HG03045 (cell line): ENCODE results near the gene MEGF6.

Source experiments
- ATAC-seq: cut with Tn5 transposase; IDR thresholded peaks from one replicate; pipeline ENCODE4 v1.9.1; 2021; ENCODE audit warnings: mild to moderate bottlenecking, moderate library complexity; ENCODE audit not compliant: unreplicated experiment

MEGF6 gene

GRCh38 chr1:3461238-3461933, 149.9 kb downstream of the MEGF6 start:
- no peak for ATAC-seq

- no peak for ATAC-seq
Observed at GRCh38 chr1:3460672-3461131, 150.6 kb downstream of the MEGF6 start.

DNA sequence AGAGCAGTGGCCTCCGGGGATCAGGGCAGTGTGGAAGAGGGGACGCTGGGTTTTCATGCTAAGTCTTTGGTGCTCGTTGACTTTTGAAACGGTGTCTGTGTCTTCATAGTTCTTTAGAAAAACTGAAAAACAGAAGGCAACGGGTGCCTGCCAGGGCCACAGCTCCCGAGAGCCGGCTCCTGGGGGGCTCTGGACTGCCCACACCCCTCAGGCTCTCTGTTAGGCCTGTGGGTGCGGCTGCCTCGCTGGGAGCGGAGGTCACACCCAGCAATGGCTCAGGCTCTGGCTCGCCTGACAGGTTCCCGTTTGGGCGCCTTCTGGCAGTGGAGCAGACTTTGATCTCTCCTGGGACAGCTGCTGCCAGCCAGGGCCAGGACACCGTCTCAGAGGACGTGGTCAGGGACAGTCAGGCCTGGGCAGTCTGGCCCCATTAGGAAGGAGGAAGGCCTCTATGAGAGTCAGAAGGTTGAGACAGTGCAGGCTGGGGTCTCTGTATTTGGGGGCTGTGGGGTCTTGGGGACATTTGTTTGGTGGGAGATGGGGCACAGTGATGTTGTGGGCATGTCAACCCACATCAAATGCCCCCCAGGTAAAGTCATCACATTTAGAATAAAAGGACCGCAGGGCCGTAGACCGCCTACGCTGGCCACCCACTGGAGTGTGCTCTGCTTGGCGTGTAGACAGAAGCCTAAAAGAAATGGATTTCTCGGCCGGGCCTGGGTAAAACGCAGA, 151.2 kb downstream of the MEGF6 start:
- ATAC-seq = no peak

GRCh38 chr1:3459051-3459908, 152.0 kb downstream of the MEGF6 start:
- no peak for ATAC-seq

DNA sequence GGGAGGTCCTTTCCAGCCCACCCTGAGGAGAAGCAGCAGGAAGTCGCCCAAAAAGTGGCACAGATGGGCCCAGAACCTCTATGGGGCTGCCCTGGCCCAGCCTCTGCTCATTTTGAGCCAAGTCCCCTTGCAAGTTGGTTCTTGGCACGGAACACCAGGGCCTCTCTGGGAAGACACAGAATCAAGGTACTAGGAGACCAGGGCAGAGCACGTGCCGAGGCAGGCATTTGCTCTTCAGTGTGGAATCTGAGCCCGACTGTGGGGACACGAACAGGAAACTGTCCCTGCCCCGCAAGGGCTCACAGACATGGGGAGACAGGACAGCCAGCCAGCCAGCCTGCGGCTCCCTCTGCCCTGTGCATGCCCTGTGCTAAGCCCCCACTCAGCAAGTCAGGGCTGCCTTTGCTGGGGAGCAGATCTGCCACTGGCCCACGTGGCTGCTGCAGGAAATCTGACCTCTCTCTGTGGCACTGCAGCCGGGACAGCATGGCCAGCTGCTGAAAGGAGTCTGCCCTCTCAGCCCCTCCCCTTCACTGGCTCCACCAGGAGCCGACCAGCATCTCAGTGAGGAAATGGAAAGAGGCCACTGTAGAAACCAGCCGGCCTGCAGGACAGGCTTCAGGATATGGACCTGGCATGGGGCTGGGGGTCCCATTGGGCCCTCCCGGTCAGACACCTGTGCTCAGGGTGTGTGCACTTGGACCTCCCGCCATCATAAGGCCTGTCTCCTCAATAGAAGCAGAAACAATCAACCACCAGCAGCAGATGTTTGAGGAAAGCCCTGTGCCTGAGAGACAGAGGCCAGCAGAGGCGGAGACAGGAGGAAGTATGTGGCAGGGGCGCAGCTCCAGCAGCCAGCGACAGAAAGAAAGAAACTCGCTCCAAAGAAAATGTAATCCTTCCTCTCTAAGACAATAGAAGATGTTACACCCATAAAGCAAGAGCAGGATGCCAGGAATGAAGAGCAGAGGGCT, 153.1 kb downstream of the MEGF6 start:
- no peak for ATAC-seq

DNA sequence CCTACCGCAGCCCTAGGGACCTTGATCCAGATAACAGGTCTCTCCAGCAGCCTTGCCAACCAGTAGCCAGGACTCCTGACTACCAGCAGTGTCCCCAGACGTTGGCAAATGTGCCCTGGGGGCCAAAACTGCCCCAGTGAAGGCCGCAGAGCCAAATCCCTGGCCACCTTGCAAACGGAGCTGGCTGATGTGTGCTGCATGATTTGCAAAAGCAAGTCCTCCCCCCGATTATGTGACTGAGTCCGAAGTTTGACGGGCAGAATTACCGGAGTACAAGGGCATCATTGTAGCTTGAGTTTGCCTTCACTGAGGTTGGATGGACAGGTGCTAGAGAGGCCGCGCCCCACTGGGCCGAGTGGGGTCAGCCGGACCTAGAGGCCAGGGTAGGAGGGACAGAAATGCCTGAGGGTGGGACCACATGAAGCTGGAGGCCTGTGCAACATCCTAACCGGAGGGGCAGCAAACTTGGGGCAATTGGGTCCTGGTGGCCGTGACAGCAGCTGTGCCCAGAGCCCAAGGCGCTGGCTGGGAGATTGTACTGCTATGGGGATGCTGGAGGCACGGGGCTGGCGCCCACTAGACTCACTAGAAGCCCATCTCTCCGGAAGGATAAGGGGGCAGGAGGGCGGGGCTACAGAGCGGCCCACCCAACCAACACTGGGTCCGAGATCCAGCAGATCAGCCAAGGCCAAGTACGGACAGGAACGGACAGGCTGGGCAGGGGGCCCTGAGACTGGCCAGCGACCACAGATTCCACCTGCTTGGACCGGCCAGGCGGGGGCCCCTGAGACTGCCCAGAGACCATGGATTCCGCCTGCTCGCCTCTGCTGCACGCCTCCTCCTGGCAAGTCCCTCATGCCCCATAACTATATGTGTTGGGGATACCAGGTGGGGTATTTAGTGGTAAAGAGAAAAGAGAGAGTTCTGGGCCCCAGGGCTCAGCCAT, 154.1 kb downstream of the MEGF6 start:
- ATAC-seq = no peak

DNA sequence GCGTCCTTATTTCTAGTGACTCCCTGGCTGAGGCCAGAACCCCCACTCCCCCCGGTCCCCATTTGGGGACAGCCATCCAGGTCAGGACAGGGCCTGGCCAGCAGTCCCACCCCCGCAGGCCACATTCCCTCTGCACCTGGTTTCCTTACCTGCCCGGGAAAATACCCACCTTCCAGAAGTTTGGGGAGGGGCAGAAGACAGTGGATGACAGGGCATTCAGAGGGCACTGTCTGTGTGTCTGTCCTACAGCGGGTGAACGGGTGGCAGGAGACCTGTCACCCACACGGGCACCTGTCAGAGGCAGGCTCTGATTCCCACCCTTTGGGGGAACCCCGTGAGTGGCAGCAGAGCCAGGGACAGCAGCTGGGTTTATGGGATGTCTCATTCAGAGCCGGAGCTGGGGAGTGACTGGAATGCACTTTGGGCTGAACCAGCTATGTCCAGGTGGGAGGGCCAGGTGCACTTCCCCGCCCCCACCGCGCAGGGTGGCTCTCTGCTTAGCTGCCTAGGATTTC, 154.8 kb downstream of the MEGF6 start:
- ATAC-seq = no peak

DNA sequence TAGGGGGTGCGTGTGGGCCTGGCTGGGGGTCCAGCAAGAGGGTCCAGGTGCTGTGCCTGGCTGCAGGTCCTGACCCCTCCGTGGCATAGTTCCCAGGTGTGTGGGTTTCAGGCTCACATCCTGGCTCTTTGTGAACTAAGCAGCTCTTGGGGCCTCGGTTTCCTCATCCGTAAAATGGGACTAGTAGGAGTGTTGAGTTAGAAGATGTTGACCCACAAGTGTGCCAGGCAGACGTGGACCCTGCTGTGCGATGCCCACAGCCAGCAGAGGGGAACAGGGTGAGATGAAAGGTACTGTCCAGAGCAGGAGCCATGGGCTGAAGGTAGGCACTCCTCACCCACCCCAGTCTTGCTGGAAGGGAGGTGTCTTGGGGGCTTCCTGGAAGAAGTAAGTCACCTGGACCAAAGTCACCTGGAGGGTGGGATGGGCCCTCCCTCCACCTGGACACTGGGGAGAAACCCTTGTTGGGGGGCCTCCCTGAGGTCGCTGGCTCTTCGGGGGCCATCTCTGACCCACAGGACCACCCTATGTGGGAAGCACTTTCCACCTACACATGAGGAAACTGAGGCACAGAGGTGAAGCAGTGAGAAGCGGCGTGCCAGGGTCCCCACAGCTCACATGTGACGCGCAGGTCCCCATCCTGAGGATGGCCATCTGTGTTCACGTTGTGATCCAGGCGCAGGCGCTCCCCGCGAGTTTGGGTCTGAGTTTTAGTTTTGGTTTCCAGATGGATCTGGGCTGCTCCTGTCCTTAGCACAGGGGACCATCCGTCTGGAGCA, 155.4 kb downstream of the MEGF6 start:
- no peak for ATAC-seq

DNA sequence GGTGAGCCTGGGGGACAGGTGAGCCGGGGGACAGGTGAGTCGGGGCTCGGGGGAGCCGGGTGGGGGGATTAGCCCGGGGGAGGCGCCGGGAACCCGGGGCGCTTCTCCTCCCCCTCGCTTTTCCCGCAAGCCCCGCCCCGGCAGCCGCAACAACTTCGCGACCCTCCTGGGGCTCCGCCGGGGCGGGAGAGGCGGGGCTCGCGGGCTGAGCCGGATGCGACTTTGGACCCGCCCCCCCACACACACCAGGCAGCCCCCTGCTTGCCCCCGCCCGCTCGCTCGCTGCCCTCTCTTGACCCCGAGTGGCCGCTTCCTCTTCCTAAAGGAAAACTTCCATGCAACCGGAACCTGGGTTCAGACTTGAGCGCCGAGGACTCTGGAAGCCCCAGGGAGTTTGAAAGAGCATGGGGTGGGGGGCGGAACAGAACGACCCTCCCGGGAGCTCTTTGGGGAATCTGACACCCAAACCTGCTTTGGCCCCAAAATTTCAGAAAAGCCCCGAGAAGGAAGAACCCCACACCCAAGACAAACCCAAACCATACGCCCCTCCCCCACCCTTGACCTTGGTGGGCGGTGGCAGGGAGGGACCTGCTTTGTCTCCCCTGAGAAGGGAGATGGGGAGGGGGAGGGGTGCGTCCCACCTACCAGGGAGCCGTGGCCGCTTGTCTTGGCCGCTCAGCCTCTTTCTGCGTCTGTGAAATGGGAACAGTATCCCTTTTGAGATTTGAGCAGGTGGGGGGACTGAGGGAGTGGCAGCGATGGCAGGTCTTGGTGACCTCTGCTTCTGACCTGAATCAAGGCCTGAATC, 156.3 kb downstream of the MEGF6 start:
- no peak for ATAC-seq

- ATAC-seq = no peak
Observed at GRCh38 chr1:3453891-3454810, 157.2 kb downstream of the MEGF6 start, which contains the start of gene ARHGEF16. ARHGEF16 (plus strand) TSS chr1:3454665; CDS start chr1:3463085, 8,420 bp downstream.

- no peak for ATAC-seq
Observed at GRCh38 chr1:3453203-3453761, 158.0 kb downstream of the MEGF6 start.

DNA sequence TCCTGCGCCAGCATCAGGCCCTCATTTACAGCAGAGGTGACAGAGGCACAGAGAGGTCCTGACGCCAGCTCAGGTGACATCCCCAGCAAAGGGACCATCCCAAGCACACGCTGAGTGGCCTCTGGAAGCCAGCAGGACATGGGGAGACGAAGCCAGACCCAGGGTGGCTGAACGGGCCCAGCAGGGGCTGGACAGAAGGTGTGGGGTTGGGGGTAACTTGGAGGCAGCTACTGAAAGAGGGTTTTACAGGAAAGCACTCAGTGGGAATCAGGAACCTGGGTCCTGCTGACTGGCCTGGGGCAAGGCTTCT, 158.5 kb downstream of the MEGF6 start:
- no peak for ATAC-seq

DNA sequence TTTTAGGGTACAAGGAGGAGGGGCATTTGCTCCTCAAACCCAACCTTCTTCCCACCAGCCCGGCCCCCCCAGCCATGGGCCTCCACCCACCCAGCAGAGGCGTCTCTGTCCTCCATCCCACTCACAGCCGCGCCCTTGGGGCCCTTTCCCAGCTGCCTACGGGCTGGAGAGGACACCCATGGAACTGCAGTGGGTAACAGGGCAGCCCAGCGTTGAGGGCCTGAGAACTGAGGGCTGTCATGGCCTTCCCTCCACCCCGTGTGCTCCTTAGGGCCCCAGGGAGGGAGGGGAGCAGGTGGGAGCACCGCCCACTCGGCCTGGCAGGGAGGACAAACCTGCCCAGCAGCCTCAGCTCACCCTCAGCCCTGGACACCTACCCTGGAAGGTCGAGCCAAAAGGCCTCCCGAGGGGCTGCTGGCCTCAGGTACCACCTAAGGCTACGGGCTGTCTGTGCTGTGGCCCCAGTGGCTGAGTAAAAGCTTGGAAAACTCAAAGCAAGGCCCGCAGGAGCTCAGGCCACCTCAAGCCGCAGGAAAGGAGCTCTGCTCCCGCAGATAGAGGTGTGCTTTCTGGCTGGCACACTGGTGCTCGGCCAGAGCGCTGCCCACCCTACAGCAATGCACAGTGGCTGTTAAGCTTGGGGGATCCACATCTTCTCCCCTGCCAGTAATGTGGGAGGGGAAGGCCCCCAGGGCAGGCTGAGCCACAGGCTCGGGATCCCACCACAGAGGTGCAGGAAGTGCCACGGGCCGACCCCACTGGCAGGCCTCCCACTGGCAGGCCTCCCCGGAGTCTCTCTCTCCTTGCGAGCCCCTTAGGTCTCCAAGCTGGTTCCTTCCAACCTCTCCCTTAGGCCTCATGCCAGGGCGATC, 159.1 kb downstream of the MEGF6 start:
- no peak for ATAC-seq

- no peak for ATAC-seq
Observed at GRCh38 chr1:3450983-3451382, 160.3 kb downstream of the MEGF6 start.

DNA sequence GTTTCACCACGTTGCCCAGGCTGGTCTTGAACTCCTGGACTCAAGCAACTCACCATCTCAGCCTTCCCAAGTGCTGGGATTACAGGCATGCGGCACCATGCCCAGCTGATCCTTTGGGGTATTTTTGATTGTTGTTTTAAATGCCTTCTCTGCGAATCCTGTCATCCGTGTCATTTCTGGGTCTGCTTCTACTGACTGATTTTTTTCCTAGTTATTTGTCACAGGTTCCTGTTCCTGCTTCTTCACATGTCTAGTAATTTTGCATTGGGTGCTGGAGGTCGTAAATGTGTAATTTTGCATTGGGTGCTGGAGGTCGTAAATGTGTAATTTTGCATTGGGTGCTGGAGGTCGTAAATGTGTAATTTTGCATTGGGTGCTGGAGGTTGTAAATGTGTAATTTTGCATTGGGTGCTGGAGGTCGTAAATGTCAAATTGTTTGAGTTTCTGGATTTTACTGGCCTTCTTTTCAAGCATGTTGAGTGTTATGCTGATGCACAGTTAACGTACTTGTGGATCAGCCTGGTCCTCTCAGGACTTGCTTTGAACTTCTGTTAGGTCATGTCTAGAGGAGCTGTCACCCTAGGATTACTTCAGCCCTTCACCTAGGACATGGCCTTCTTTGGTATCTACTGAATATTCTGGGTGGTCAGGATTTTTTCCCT, 161.0 kb downstream of the MEGF6 start:
- no peak for ATAC-seq
